Parathyroid adenoma (tissue), 2 donors: Measurements from ENCODE around the gene CAMK2G.

Source experiments
- H2AFZ ChIP-seq: fragments of 300-600 bp; sonication (generic); one replicate; pipeline ENCODE4 v1.7.0; 2017; ENCODE audit warnings: antibody characterized with exemption, mild to moderate bottlenecking
- H3K27ac ChIP-seq: fragments of 300-600 bp; sonication (generic); one replicate; pipeline ENCODE4 v1.7.0; 2017
- H3K27me3 ChIP-seq: fragments of 300-600 bp; sonication (generic); one replicate; pipeline ENCODE4 v1.7.0; 2017; ENCODE audit warnings: low read length; ENCODE audit not compliant: control insufficient read depth, insufficient read depth
- H3K36me3 ChIP-seq: fragments of 300-600 bp; sonication (generic); one replicate; pipeline ENCODE4 v1.7.0; 2017; ENCODE audit warnings: low read length; ENCODE audit not compliant: control insufficient read depth, insufficient read depth
- H3K4me1 ChIP-seq: fragments of 300-600 bp; sonication (generic); one replicate; pipeline ENCODE4 v1.7.0; 2017; ENCODE audit warnings: control low read depth
- H3K4me2 ChIP-seq: fragments of 300-600 bp; sonication (generic); one replicate; pipeline ENCODE4 v1.7.0; 2017; ENCODE audit warnings: low read length
- H3K4me3 ChIP-seq: fragments of 300-600 bp; sonication (generic); one replicate; pipeline ENCODE4 v1.7.0; 2017; ENCODE audit warnings: low read depth, low read length
- H3K79me2 ChIP-seq: fragments of 300-600 bp; sonication (generic); one replicate; pipeline ENCODE4 v1.7.0; 2017; ENCODE audit warnings: control low read depth
- H3K9ac ChIP-seq: fragments of 300-600 bp; sonication (generic); one replicate; pipeline ENCODE4 v1.7.0; 2017; ENCODE audit warnings: mild to moderate bottlenecking
- H3K9me3 ChIP-seq: fragments of 300-600 bp; sonication (generic); one replicate; pipeline ENCODE4 v1.7.0; 2017; ENCODE audit warnings: low read length; ENCODE audit not compliant: control insufficient read depth
- TF ChIP-seq, protein P1 (sequence below): fragments of 300-600 bp; sonication (generic); IDR thresholded peaks from one replicate; pipeline ENCODE4 v1.7.0; 2017; ENCODE audit warnings: antibody characterized with exemption, mild to moderate bottlenecking
- donor health status: primary hyperparathyroidism.

Gene CAMK2G

DNA sequence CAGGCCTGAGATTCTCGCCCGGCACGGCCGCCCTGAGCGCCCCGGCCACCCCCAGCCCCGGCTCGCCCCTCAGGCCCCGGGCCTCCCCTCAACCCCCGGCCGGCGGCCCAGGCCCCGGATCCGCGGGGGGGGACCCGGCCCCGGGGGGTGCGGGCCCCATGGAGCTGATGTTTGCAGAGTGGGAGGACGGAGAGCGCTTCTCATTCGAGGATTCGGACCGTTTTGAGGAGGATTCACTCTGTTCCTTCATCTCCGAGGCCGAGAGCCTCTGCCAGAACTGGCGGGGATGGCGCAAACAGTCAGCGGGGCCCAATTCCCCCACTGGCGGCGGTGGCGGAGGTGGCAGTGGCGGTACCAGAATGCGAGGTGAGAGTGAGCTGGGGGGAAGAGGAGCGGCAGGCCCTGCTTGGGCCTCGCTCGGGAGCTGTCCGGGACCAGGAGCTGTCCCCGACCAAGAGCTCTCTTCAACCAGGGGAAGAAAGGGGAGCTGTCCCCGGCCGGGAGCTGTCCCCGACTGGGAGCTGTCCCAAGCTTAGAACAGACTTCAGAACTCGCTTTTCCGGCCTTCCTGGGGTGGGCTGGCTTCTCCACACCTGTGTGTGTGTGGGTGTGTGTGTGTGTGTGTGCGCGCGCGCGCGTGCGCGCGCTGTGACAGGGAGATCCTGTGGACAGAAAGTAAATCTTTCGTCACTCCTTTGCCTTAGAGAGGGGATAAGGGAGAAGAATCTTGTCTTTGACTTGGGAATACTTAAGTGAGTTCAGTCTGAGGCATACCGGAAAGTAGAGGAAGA, 88.4 kb downstream of the CAMK2G start:
- Histone ChIP-seq H3K9me3 (no peaks in the 10 kb centered on the region), H3K9ac (peak overlapping the region; percentile 21), H2AFZ (peak overlapping the region; percentile 61), H3K27ac (peak overlapping the region; percentile 82), H3K27me3 (no peaks in the 10 kb centered on the region), H3K79me2 (peaks cover 27% of the 10 kb centered on the region), H3K4me2 (peak overlapping the region; percentile 83), H3K36me3 (no peaks in the 10 kb centered on the region), H3K4me3 (peak overlapping the region; percentile 66), H3K4me1 (peaks cover 19% of the 10 kb centered on the region)
- TF ChIP-seq, protein P1, sequence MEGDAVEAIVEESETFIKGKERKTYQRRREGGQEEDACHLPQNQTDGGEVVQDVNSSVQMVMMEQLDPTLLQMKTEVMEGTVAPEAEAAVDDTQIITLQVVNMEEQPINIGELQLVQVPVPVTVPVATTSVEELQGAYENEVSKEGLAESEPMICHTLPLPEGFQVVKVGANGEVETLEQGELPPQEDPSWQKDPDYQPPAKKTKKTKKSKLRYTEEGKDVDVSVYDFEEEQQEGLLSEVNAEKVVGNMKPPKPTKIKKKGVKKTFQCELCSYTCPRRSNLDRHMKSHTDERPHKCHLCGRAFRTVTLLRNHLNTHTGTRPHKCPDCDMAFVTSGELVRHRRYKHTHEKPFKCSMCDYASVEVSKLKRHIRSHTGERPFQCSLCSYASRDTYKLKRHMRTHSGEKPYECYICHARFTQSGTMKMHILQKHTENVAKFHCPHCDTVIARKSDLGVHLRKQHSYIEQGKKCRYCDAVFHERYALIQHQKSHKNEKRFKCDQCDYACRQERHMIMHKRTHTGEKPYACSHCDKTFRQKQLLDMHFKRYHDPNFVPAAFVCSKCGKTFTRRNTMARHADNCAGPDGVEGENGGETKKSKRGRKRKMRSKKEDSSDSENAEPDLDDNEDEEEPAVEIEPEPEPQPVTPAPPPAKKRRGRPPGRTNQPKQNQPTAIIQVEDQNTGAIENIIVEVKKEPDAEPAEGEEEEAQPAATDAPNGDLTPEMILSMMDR: no peak

DNA sequence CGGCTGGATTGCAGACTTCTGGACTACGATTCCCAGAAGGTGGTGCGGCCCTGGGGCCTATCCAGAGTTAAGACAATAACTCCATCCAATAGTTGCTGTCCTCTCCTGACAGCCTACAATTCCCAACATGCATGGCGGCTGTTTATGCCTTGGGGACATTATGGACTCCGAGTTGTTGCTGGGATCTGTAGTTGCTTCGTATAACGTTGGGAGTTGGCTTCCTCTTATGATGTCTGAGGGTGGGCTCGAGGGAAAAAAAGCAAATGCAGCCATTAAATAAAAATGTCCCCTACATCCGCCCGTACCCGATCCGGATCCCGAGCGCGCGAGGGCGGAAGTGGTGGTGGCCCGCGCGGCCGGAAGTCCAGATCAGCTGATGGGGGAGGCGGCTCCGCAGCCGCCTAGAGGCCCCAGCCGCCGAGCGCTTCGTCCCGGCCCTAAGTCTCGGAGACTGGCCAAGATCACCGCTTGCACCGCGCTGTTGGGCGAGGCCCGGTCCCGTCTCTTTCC, 89.1 kb downstream of the CAMK2G start, which contains the start of gene ZSWIM8:
TSS of gene ZSWIM8 (plus strand) at position 396 of the 510 bp plus-strand sequence. CDS start 273 bp downstream, outside the sequence.
- H3K79me2 ChIP-seq: peaks cover 27% of the 10 kb centered on the region
- TF ChIP-seq, protein P1: no peak
- H3K4me3 ChIP-seq: peak within 1 kb of the TSS; percentile 66
- peaks cover 19% of the 10 kb centered on the region for H3K4me1 ChIP-seq
- H3K27me3 ChIP-seq: no peaks in the 10 kb centered on the region
- H3K27ac ChIP-seq: peak within 1 kb of the TSS; percentile 82
- peak within 1 kb of the TSS; percentile 83 for H3K4me2 ChIP-seq
- peak within 1 kb of the TSS; percentile 21 for H3K9ac ChIP-seq
- H3K36me3 ChIP-seq: no peaks in the 10 kb centered on the region
- H2AFZ ChIP-seq: peak within 1 kb of the TSS; percentile 61
- H3K9me3 ChIP-seq: no peaks in the 10 kb centered on the region

DNA sequence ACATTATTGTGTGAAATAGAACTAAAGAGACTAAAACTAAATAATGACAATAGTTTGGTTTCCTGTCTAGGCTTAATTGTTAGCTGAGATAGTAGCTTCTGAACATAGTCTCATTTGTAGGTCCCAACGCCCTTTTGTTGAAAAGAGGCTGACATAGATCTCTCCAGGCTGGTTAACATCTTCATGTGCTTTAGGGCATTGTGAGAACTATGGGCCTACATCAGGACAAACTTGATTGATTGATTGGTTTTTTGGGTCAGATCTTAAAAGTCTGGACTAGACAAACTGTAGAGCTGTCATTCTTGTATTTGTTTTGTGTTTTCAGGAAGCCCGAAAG, 91.6 kb downstream of the CAMK2G start:
- Histone ChIP-seq H3K27me3 (no peaks in the 10 kb centered on the region), H3K4me3 (peak overlapping the region; percentile 91), H3K36me3 (no peaks in the 10 kb centered on the region), H3K9me3 (no peaks in the 10 kb centered on the region), H3K9ac (no peak overlapping the region), H3K79me2 (peaks cover 23% of the 10 kb centered on the region), H3K4me1 (peaks cover 19% of the 10 kb centered on the region), H2AFZ (no peak overlapping the region), H3K27ac (peak overlapping the region; percentile 87), H3K4me2 (peak overlapping the region; percentile 85)
- TF ChIP-seq, protein P1: no peak

DNA sequence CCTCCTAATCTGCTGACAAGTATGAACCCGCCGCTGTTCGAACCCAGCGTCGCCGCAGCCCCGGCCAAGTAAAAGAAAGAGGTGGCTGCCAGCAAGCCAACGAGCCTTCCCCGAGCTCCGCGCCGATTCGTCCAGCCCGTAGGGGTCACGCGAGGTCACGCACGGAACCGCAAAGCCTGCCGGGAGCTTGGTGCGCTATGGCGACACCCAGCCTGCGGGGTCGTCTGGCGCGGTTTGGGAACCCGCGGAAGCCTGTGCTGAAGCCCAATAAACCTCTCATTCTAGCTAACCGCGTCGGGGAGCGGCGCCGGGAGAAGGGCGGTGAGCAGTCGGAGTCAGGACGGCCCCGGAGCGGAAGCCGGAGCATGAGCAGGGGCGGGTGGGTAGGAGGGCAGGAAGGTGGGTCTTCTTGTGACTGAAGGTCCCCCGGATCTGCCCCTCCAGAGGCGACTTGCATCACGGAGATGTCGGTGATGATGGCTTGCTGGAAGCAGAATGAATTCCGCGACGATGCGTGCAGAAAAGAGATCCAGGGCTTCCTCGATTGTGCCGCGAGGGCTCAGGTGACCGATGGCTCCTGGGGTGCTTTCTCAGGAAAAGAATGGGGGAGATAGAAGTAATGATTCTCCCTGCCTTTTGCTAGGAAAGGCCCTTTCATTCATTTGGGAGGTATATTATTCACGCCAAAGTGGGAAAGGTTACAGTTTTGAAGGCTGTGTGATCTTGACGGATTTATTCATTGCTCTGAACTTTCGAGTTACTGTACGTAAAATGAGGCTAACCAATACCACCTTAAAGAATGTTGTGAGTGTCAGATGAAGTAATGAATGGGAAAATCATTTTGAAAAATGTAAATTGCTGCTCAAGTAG, 92.2 kb downstream of the CAMK2G start, which contains the start of gene CHCHD1:
TSS of gene CHCHD1 (plus strand) at position 170 of the 870 bp plus-strand sequence. CDS start at position 198, 28 bp downstream.
- Histone ChIP-seq H3K4me1 (peaks cover 16% of the 10 kb centered on the region), H2AFZ (peak within 1 kb of the TSS; percentile 95), H3K9me3 (no peaks in the 10 kb centered on the region), H3K4me2 (peak within 1 kb of the TSS; percentile 85), H3K27ac (peak within 1 kb of the TSS; percentile 87), H3K36me3 (no peaks in the 10 kb centered on the region), H3K9ac (peak within 1 kb of the TSS; percentile 67), H3K79me2 (peaks cover 18% of the 10 kb centered on the region), H3K4me3 (peak within 1 kb of the TSS; percentile 91), H3K27me3 (no peaks in the 10 kb centered on the region)
- TF ChIP-seq, protein P1: no peak
